GM21825 (cell line): ENCODE results near the gene ITGA5.
A peak's percentile ranks its signal among the peaks of the same experiment; 100 is the strongest.

Experiments used
- ATAC-seq: cut with Tn5 transposase; IDR thresholded peaks from one replicate; pipeline ENCODE4 v1.9.1; 2021; ENCODE audit warnings: mild to moderate bottlenecking, moderate library complexity; ENCODE audit not compliant: unreplicated experiment

Gene ITGA5

DNA sequence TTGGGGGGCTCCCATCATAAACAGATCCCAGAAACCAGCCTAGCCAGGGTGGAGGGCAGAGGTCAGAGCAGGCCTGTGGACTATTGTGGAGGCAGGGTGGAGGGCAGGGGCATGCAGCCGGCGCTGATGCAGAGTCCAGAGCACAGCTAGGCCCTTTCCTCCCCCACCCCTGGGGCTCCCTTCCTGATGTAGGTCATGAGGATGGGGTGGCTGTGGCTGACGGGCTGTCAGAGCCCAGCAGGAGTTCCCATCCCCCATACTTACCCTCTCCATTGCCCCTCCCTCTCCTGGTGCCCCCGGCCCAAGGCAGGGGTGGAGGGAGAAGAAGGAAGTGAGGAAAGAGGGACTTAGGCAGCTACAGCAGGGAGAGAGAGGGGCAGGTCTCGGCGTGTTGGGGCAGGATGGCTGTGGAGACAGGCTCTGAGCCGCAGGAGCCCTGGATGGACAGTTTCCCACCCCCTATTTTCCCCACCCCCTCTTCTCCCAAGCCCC lies 28.8 kb downstream of the ITGA5 start:
- no peak for ATAC-seq

- ATAC-seq, result no peak
Measured at GRCh38 chr12:54389607-54390175, 29.4 kb downstream of the ITGA5 start.

- ATAC-seq, result no peak
Measured at GRCh38 chr12:54389134-54389508, 29.9 kb downstream of the ITGA5 start.

DNA sequence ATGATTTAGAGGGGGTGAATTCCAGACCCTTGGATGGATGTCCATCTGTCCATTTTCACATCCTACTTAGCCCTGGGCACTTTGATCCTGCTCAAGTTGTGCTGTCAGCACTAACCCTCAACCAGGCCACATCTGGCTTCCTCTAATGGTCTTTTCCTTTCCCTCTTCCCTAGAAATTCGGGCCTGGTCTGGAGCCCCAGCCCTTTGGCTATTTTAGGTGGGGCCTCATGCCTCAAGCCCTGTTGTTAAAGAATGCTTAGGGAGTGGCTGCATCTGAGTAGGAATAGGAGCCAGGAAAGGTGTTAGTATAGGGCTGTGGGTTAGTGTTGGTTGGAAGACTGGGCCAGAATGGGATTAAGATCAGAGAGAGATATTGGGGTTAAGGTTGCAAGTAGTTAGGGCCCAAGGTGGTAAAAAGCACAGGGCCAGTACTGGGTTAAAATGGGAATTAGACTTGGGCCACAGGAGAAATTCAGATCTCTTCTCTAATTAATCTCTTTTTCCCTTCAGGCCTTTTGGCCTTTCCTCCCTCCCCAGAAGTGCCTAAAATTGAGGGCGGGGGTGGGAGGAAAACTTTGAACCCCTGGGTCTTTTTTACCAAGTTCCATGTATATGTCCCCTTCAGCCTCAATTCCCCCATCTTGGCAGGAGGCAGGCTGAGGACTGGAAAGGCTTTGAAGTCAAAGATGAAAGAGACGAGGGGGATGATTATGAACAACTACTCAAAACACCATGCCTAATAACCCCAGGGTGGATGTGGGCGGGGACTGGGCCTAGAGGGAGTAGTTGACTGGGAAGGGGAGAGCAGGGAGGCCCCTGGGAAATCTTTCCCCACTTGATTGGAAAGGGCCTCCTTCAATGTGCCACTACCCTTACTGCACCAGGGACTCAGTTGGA lies 30.6 kb downstream of the ITGA5 start:
- no peak for ATAC-seq

- no peak for ATAC-seq
Measured at GRCh38 chr12:54387114-54387467, 32.0 kb downstream of the ITGA5 start.

DNA sequence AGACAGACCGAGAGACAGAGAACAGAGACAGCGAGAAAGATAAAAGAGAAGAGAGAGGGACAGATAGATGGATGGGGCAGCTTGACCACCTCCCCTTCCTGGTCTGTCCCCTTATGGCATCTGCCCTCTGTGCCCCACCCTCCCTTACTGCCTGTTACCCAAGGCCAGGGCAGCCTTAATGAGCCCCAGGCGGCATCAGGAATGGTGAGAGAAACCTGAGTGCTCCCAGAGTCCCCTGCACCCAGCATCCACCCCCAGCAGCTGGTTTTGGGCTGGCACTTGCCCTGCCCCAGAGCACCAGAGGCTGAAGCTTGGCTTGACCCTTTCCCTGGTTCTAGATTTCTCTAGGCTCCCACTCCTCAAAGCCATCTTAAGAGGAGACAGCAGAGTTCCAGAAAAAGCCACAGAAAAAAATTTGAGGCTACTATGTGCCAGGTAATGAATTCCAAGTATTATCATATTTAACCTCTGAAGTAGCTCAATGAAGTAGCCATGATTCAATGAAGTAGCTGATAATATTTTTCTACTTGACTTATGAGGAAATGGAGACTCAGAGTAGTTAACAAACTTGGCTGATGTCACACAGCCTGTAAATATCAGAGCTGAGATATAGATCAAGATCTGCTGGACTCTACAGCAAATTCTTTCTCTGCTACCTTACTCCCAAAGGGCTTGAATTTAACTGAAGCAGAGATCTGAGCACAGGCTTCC lies 32.5 kb downstream of the ITGA5 start:
- ATAC-seq, result no peak

GRCh38 chr12:54385251-54385914 lies 33.7 kb downstream of the ITGA5 start:
- peak; percentile 51 for ATAC-seq

DNA sequence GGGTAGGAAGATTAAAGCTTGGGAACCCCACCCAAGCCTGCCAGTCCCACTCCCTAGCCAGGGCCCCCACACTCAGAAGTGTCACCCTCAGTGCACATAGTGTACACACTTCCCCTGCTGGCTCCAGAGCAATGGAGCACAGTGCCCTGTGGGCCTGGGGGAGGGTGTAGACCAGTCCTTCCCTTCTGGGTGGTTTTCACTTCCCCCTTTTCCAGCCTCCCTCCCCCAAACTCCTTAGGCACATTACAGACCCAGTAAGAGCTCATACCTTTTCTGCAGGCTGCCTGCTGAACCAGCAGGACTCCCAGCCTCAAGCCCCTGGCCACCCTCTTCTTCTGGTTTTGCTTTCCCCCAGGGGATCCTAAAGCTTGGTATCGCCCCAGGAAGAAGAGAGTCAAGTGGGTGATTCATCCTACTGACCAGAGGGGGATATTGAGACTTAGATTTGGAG lies 34.5 kb downstream of the ITGA5 start, which contains the start of gene ZNF385A:
Gene ZNF385A, minus strand, starts transcription at position 143 of the 451 bp plus-strand sequence. CDS start 219 bp downstream, outside the sequence.
- ATAC-seq, result peak; percentile 47

- no peak for ATAC-seq
Measured at GRCh38 chr12:54383041-54383609, 35.9 kb downstream of the ITGA5 start.

DNA sequence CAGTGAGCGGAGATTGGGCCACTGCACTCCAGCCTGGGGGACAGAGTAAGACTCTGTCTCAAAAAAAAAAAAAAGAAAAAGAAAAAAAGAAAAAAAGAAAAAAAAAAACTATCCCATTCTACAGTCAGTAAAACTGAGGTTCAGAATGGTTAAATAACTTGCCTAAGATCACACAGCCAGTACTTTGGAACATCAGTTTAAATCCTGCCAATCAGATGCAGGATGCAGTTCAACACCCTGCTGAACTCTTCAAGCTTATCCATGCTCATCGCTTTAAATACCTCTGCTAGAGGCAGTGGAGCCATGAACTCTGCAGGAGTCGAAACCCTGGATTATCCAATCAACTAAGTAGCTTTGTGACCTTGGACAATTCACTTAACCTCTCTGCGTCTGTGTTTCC lies 37.9 kb downstream of the ITGA5 start:
- no peak for ATAC-seq

DNA sequence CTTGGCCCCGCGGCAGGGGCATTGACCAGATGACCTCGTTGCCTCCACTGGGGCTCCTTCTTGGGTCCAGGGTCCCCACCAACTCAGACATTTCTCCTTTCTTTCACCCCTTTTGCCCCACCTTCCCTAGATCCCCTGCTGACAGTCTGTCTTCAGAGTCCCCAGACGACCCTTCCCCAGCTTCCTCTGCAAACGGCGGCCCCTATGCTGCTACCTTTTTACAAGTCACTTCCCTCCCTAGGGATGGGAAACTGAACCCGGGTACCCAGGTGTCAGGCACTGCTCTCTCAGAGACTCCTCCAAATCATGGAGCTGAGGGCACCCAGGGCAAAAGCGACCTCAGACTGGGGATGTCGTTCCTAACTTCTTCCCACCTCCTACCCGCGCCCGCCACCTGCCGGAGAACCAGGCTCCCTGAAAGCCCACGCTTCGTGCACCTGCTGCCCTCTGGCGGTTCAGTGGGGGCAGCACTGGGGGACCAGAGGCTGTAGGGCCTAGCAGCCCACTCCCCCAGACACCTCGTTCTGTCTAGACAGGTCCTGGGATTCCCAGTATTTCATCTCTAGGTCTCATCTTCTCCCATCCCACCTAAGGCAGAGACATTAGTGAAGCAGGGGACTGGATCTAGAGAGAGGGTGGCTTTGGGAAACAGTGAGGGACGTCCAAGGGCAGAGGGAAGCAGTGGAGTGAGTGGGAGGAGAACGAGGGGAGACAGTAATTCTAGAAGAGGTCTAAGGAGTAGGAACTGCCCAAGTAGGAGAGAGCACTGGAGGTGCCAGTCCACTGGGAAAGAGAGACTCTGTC lies 39.5 kb downstream of the ITGA5 start:
- peak; percentile 80 for ATAC-seq

DNA sequence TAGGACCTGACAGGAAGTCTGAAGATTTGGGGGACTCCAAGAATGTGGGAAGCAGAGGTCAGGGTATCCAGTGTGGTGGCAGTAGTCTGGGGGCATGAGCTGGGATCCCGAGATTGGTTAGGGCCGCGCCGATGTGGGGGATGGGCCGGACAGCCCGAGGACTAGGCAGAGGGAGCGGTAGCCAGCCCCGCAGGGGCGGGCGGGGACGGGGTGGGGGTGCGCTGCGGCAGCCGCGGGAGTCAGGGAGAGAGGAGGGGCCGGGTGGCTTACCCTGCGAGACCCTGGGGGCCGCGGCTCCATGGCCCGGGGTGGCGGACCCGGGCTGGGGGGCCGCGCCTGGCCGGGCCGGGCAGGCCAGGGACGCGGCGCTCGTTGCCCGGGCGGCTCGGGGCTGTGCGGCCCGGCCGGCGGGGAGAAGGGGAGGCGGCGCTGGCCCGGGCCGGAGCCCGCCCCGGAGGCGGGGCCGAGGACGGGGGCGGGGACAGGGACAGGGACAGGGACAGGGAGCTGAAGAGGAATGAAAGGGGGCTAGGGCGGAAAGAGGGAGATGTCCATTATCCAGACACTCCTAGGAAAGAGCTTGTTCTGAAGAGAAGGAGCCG lies 40.2 kb downstream of the ITGA5 start:
- ATAC-seq, result no peak

DNA sequence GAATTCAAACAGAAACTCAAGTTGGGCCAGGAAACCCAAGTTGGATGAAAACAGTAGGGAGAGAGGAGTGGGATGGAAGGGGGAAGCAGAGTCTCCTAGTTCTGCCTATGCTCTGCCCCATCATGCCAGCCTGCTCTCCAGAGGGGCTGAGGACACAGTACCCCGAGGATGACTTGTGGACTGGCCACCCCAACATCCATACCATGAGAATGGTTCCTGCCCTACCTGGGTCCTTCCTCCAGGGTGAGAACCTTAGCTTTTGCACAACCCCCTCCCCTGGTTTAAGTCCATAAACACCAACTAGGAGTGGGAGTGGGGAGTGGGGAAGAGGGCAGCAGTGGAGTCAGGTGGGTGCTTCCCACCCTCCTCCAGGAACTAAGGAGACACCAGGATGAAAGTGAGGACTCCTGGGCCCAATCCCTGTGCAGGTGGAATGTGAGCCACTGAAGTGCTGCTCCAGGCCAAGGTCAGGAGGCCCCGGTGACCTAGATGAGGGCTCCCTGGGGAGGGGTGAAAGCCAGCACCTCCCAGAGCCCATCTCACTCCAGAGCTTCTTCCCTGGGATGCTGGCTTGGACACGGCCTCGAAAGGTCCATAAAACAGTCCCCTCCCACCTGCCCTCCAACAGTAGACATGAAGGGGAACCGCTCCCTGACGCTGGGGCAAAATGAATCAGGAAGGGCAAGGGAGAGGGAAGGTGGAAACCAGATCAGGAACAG lies 41.1 kb downstream of the ITGA5 start:
- ATAC-seq, result no peak

- ATAC-seq, result no peak
Measured at GRCh38 chr12:54377007-54377406, 42.1 kb downstream of the ITGA5 start.

DNA sequence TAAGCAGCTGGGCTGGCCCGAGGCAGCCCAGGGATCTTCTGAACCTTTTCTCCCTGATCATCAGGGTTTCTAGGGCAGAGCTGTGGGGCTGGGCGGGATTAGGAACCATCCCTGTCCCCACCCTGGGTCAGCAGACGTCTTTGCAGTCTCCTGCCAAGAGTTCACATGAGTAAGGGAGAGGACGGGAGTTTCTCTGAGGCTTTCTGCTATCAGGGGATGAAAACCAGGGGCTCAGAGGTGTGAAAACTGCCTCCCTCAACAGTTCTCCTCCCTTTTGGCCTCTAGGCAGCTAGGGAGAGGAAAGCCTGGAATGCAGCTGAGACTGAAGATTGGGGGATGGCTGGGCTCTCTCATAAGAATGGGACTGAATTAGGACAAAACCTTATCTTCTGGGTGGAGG lies 42.5 kb downstream of the ITGA5 start:
- ATAC-seq, result no peak

- no peak for ATAC-seq
Measured at GRCh38 chr12:54375259-54375579, 43.8 kb downstream of the ITGA5 start.

DNA sequence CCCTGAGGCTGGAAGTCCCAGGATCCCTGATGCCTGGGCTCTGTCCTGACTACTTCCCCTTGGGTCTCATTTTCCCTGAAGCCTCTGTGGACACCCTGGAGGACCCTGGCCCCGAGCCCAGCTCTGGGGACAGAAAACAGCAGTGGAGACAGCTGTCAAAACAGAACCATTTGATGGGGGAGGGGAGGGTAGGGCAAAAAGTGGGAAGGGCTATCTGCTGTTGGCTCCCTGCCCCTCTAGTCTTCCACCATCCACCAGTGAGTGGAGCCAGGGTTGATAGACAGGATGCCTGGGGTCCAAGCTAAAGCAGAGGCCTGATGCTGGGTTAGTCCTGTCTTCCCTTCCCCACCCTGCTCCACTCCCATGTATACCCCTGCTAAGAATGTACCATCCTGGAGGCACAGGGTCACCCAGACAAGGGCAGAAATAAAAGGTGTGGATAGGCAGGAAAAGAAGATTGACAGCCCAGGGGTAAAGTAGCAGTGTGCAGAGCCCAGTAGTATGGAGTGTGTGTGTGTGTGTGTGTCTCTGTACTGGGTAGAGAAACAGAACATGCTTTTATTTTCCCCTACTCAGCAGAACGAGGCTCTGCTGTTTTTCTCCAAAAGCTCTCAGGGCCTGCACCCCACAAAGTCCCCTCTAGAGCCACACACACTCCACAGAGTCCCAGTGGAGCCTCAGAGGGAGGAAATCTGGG lies 44.4 kb downstream of the ITGA5 start:
- no peak for ATAC-seq
